Measurements from ENCODE around the gene GBGT1.

DNA sequence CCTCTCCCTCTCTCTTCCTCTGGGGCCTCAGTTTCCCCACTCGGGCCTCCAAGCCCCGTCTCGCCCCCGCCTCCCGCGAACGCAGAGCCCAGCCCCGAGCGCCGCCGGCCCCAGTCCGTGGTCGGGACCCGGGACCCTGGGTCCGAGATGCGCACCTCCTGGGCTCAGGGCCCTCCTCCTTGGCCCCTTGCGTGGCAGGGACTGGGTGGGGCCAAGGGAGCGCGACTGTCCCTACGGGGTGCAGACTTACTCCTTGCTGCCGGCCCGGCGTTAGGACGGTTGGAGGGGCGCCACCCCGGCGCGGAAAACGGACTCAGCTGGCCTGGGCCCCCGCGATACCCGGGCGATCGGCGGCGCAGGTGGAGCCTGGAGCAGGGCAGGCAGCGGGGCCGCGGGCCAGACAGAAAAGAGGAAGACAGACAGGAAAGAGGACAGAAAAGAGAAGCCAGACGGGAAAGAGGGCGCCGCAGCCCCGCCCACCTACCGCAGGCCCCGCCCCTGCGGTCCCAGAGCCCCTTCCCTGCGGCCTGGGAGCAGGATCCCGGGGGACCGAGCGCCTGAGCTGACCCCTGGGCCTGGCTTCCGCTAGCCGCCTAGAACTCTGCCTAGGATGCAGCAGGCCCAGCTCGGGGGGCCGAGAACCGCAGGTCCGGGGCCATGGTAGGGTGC is at the start of gene GBGT1:
- no peak for TF ChIP-seq TAF1 (IDR thresholded peaks at IDR 0.05; ENCODE audit: borderline replicate concordance, insufficient read depth, low read length)
- no peak for TF ChIP-seq REST (IDR thresholded peaks at IDR 0.05; ENCODE audit: insufficient read depth in 1 of 2, low read depth in 2 of 2, low read length in 2 of 2)
- no peak for TF ChIP-seq POLR2AphosphoS5 (IDR thresholded peaks at IDR 0.05; ENCODE audit: low read depth, low read length)
- no peak for TF ChIP-seq SIN3A (IDR thresholded peaks at IDR 0.05; ENCODE audit: borderline replicate concordance, insufficient read depth, low read length)
- TF ChIP-seq FOXP2 (optimal IDR thresholded peaks at IDR 0.05; ENCODE audit: borderline replicate concordance, extremely low read depth, extremely low read length, insufficient read depth) = no peak
